Measurements from ENCODE around the gene SNIP1. TPM values are rescaled to one million over a fixed set of nuclear protein-coding genes. Genes with fewer than 3 reads are reported as not detected.

SNIP1 gene
- total RNA-seq, 3 donors from 2014 or later (not counting 1 experiment from before 2014, with no cell fraction given), result 67.2 to 74.8 (median 68.1) TPM

DNA sequence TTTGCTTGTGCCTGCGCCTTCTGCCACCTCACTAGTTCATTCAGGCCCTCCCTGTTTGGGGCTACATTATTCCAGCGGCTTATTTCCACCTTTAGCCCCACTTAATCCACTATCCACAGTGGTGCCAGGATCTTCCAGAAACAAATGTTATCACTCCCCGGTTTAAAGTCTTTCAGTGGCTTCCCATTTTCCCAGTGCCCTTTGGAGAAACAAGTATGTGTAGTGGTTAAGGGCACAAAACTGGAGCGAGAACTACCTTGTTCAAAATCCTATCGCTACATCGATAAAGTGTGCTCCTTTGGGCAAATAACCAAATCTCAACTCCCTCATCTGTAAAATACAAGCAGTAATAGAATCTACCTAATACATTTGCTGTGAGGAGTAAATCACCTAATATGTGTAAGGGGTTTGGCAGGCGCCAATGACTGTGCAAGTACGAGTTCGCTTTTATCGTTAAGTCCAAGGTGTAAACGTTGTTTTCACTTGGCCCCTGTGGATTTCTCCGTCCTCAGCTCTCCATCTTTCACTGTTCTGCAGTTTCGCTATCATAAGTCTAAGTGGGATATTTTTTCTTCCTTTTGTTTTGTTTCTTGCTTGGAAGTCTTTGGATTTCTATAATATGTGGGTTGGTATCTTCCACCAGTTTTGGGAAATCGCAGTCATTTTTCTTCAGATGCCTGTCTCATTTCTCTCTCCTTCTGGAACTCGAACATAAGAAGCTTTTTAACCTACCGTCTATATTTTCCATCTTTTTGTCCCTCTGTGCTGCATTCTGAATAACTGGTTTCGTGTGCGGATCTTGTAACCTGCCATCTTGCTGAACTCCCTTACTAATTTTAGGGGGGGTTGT, 38.7 kb downstream of the SNIP1 start:
- WGBS (ENCODE audit: insufficient coverage), result 70% methylated on average over 13 of the region's 18 CpGs
- H3K4me1 Mint-ChIP-seq, result peaks cover 40 to 53% of the 10 kb centered on the region in 2 donors
- Histone ChIP-seq H3K27me3 (ENCODE audit: control insufficient read depth, insufficient read depth, low read length) (no peaks in the 10 kb centered on the region), H3K27ac (ENCODE audit: low read length) (peak overlapping the region; percentile 96), H3K9me3 (ENCODE audit: control insufficient read depth, insufficient read depth, low read length) (no peaks in the 10 kb centered on the region), H3K4me3 (ENCODE audit: low read length) (peak overlapping the region; percentile 78), H3K36me3 (ENCODE audit: control insufficient read depth, insufficient read depth, low read length) (peaks cover 14% of the 10 kb centered on the region), H3K4me1 (ENCODE audit: control insufficient read depth, insufficient read depth, low read length) (peaks cover 21% of the 10 kb centered on the region)
- peak overlapping the region; percentile 94 to 97 for H3K27ac Mint-ChIP-seq
- H3K4me3 Mint-ChIP-seq, result peak overlapping the region; percentile 98
- TF ChIP-seq, protein P1, sequence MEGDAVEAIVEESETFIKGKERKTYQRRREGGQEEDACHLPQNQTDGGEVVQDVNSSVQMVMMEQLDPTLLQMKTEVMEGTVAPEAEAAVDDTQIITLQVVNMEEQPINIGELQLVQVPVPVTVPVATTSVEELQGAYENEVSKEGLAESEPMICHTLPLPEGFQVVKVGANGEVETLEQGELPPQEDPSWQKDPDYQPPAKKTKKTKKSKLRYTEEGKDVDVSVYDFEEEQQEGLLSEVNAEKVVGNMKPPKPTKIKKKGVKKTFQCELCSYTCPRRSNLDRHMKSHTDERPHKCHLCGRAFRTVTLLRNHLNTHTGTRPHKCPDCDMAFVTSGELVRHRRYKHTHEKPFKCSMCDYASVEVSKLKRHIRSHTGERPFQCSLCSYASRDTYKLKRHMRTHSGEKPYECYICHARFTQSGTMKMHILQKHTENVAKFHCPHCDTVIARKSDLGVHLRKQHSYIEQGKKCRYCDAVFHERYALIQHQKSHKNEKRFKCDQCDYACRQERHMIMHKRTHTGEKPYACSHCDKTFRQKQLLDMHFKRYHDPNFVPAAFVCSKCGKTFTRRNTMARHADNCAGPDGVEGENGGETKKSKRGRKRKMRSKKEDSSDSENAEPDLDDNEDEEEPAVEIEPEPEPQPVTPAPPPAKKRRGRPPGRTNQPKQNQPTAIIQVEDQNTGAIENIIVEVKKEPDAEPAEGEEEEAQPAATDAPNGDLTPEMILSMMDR (IDR thresholded peaks at IDR 0.05), result no peak
- DNase-seq (no peak), ATAC-seq (no peak)
- no peaks in the 10 kb centered on the region for H3K9me3 Mint-ChIP-seq
- no peaks in the 10 kb centered on the region for H3K36me3 Mint-ChIP-seq
- H3K27me3 Mint-ChIP-seq (ENCODE audit: low read depth in 2 of 2), result no peaks in the 10 kb centered on the region
- intact Hi-C loops (cut with micrococcal nuclease), result loop anchor here (2.0 kb wide), 2 partner anchors 37 to 39 kb away; partner anchors contain the start of gene SNIP1

DNA sequence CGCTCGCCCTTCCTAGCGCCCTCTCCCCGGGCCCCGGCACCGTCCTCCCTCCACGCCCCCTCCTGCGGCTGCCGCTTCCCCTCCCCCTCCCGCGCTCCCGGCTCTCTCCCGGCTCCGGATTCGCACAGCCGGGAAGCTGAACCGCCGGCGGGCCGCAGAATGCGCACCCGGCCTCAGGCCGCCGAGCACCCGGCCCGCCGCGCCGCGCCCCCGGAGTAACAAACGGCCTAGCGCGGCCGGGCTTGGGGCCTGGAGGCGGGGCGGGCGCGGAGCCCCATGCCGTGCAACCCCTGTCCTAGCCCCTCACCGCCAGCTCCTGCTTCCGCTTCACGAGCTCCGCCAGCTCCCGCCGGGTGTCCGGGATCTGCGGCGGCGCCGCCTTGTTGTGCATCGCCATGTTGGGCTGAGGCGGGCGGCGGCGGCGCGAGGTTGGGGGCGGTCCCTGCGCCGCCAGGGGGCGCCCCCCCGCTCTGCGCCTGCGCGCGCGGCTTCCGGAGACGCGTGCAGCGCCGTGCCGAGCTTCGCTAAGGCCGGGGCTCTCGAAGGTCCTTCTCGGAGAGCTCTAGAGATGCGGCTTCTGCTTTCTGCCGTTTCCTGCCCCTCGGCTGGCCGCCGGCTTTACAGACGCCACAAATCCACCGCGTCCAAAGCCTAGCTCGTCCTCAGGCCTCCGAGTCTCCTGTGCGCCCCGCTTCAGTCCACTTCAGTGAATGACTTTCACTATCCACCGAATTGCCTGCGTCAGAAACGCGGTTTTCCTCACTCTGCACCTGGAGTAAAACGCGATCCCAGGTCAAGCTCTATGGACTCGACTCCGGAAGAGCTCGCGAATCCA, 39.5 kb downstream of the SNIP1 start, which contains the start of gene MEAF6:
Gene MEAF6 (minus strand): TSS at position 417 of the 835 bp plus-strand sequence. CDS start 20 bp downstream, at position 397.
- DNase-seq (peak; percentile 84 to 93), ATAC-seq (peak; percentile 94 to 99 (median 98))
- Histone ChIP-seq H3K4me3 (ENCODE audit: low read length) (peak within 1 kb of the TSS; percentile 78), H3K9me3 (ENCODE audit: control insufficient read depth, insufficient read depth, low read length) (no peaks in the 10 kb centered on the region), H3K36me3 (ENCODE audit: control insufficient read depth, insufficient read depth, low read length) (peaks cover 14% of the 10 kb centered on the region), H3K27me3 (ENCODE audit: control insufficient read depth, insufficient read depth, low read length) (no peaks in the 10 kb centered on the region), H3K27ac (ENCODE audit: low read length) (peak within 1 kb of the TSS; percentile 96), H3K4me1 (ENCODE audit: control insufficient read depth, insufficient read depth, low read length) (peaks cover 21% of the 10 kb centered on the region)
- WGBS (ENCODE audit: insufficient coverage), result under 1% methylated on average over 100 of the region's 100 CpGs
- peak within 1 kb of the TSS; percentile 98 for H3K4me3 Mint-ChIP-seq
- peak within 1 kb of the TSS; percentile 94 to 97 for H3K27ac Mint-ChIP-seq
- TF ChIP-seq, protein P1 (IDR thresholded peaks at IDR 0.05), result peak; percentile 84
- H3K9me3 Mint-ChIP-seq, result no peaks in the 10 kb centered on the region
- intact Hi-C loops (cut with micrococcal nuclease), result loop anchor here (2.0 kb wide), 2 partner anchors 36 to 40 kb away; partner anchors contain the start of gene SNIP1
- H3K36me3 Mint-ChIP-seq, result no peaks in the 10 kb centered on the region
- peaks cover 38 to 52% of the 10 kb centered on the region in 2 donors for H3K4me1 Mint-ChIP-seq
- no peaks in the 10 kb centered on the region for H3K27me3 Mint-ChIP-seq (ENCODE audit: low read depth in 2 of 2)

DNA sequence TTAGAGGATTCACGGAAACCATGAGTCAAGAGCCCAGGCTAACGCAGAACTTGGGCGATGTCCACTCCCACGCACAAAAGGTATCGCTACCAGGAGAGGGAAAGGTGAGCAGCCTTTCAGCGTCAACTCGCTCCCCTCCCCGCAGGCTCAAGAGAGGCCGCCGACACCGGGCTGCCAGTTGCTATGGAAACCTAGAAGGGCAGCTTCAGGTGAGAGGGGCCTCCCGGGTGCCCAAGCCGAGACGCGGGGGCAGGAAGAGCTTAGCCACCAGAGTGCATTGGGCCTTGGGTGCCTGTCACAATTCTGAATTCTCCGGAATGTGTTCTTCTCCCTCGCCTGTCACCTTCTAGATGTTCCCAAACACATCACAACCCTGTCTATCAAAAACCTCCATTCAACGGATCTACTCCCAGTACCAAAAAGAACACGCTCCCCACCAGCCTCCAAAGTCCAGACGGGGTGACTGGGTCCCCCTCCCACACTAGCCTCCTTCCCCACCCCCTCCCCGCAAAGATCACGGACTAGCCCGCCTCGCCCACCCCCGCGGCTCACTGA, 40.2 kb downstream of the SNIP1 start:
- Mint-ChIP-seq H3K27me3 (ENCODE audit: low read depth in 2 of 2) (no peaks in the 10 kb centered on the region), H3K27ac (peak overlapping the region; percentile 89 to 97), H3K9me3 (no peaks in the 10 kb centered on the region), H3K4me3 (peak overlapping the region; percentile 98), H3K4me1 (peaks cover 37 to 51% of the 10 kb centered on the region in 2 donors), H3K36me3 (no peaks in the 10 kb centered on the region)
- no peaks in the 10 kb centered on the region for H3K9me3 ChIP-seq (ENCODE audit: control insufficient read depth, insufficient read depth, low read length)
- H3K4me3 ChIP-seq (ENCODE audit: low read length), result peak overlapping the region; percentile 78
- no peak overlapping the region for H3K27ac ChIP-seq (ENCODE audit: low read length)
- intact Hi-C loops (cut with micrococcal nuclease), result loop anchor here (2.0 kb wide), 2 partner anchors 35 to 41 kb away; partner anchors contain the start of gene SNIP1
- no peaks in the 10 kb centered on the region for H3K27me3 ChIP-seq (ENCODE audit: control insufficient read depth, insufficient read depth, low read length)
- peak in 1 of 2 donors; percentile 58 for DNase-seq
- H3K4me1 ChIP-seq (ENCODE audit: control insufficient read depth, insufficient read depth, low read length), result peaks cover 21% of the 10 kb centered on the region
- TF ChIP-seq, protein P1 (IDR thresholded peaks at IDR 0.05), result no peak
- ATAC-seq, result no peak
- 5% methylated on average over 26 of the region's 26 CpGs for WGBS (ENCODE audit: insufficient coverage)
- H3K36me3 ChIP-seq (ENCODE audit: control insufficient read depth, insufficient read depth, low read length), result peaks cover 21% of the 10 kb centered on the region

All from natural killer cell (primary cell).